H1 (cell line): ENCODE measurements around the gene FAM107A. TPM values are rescaled to one million over a fixed set of nuclear protein-coding genes. Genes with fewer than 3 reads are reported as not detected.
A peak's percentile ranks its signal among the peaks of the same experiment; 100 is the strongest.

Source experiments
- CTCF ChIA-PET: fragments of 300-600 bp; sonication (Branson Sonifier 250); formaldehyde crosslinking; loops from one replicate; lab custom pipeline; 2021; ENCODE audit not compliant: partially characterized antibody; lab: Charles Lee
- POLR2A ChIA-PET: fragments of 300-600 bp; sonication (Branson Sonifier 250); formaldehyde crosslinking; loops from one replicate; lab custom pipeline; 2021; ENCODE audit warnings: inconsistent platforms; ENCODE audit not compliant: partially characterized antibody; lab: Charles Lee
- DNase-seq, 2 experiments: peaks; one replicate each; pipeline versions ENCODE4 v3.0.0 to v3.0.0-alpha.2; 2010 to 2022; ENCODE audit warnings: low spot score in 2 of 2, low read depth in 1 of 2, mixed read lengths in 1 of 2
- FAIRE-seq: peaks from 2 replicates; lab custom pipeline; 2011; peaks lifted over from hg19 to GRCh38; lab: Jason Lieb, UNC
- H2AFZ ChIP-seq: 2 replicates; pipeline ENCODE4 v1.8.1; 2012; ENCODE audit warnings: low read length, inconsistent platforms
- H2AK5ac ChIP-seq: 2 replicates; pipeline ENCODE4 v1.6.1; 2013; ENCODE audit warnings: low read depth, low read length
- H2BK120ac ChIP-seq: replicated peaks from 2 replicates; pipeline ENCODE3; 2013; ENCODE audit warnings: low read depth, low read length, inconsistent platforms
- H2BK12ac ChIP-seq: 2 replicates; pipeline ENCODE4 v1.6.1; 2013; ENCODE audit warnings: low read depth, low read length
- H2BK15ac ChIP-seq: 2 replicates; pipeline ENCODE4 v1.6.1; 2013; ENCODE audit warnings: low read length
- H2BK20ac ChIP-seq: 2 replicates; pipeline ENCODE4 v1.6.1; 2013; ENCODE audit warnings: low read length
- H2BK5ac ChIP-seq: 2 replicates; pipeline ENCODE4 v1.6.1; 2013; ENCODE audit warnings: low read depth, low read length
- H3K14ac ChIP-seq: 2 replicates; pipeline ENCODE4 v1.6.1; 2013; ENCODE audit warnings: inconsistent platforms; ENCODE audit not compliant: insufficient read length
- H3K18ac ChIP-seq: 2 replicates; pipeline ENCODE4 v1.6.1; 2013; ENCODE audit warnings: low read length; ENCODE audit errors: extremely low read depth
- H3K23ac ChIP-seq: 2 replicates; pipeline ENCODE4 v1.6.1; 2013; ENCODE audit warnings: inconsistent platforms; ENCODE audit not compliant: insufficient read length
- H3K23me2 ChIP-seq: 2 replicates; pipeline ENCODE4 v1.6.1; 2013; ENCODE audit warnings: low read depth, low read length
- H3K27ac ChIP-seq: 2 replicates; pipeline ENCODE4 v1.6.1; 2011; ENCODE audit warnings: low read depth, low read length, inconsistent platforms
- H3K27me3 ChIP-seq, 4 experiments: replicated peaks in 1 of 4; 1 replicate in 1 of 4; 2 replicates in 3 of 4; pipeline versions ENCODE4 v1.6.1 to v1.8.1; 2011 to 2013; ENCODE audit warnings: low read length in 3 of 4, mild to moderate bottlenecking in 3 of 4, inconsistent platforms in 2 of 4, mixed read lengths in 2 of 4, moderate library complexity in 1 of 4; ENCODE audit not compliant: control insufficient read depth in 3 of 4, insufficient read depth in 3 of 4; ENCODE audit errors: extremely low read depth in 1 of 4
- H3K36me3 ChIP-seq, 4 experiments: 2 replicates each; pipeline versions ENCODE4 v1.6.1 to v1.8.1; 2011 to 2013; ENCODE audit warnings: mild to moderate bottlenecking in 4 of 4, low read length in 3 of 4, moderate library complexity in 2 of 4, control low read depth in 1 of 4, inconsistent platforms in 1 of 4; ENCODE audit not compliant: insufficient read depth in 4 of 4, control insufficient read depth in 2 of 4
- H3K4ac ChIP-seq: replicated peaks from 2 replicates; pipeline ENCODE3; 2013; ENCODE audit warnings: low read length, low read depth, mixed read lengths, inconsistent platforms; ENCODE audit not compliant: insufficient read length
- H3K4me1 ChIP-seq, 4 experiments: replicated peaks in 1 of 4; 1 replicate in 1 of 4; 2 replicates in 3 of 4; pipeline versions ENCODE4 v1.6.1 to v1.8.1; 2011 to 2013; ENCODE audit warnings: low read length in 3 of 4, inconsistent platforms in 2 of 4, mixed read lengths in 1 of 4; ENCODE audit not compliant: insufficient read depth in 4 of 4, control insufficient read depth in 3 of 4
- H3K4me2 ChIP-seq, 2 experiments: 2 replicates each; pipeline versions ENCODE4 v1.6.1 to v1.8.1; 2011 to 2013; ENCODE audit warnings: low read depth in 2 of 2, low read length in 2 of 2, control low read depth in 1 of 2, inconsistent platforms in 1 of 2, mild to moderate bottlenecking in 1 of 2; ENCODE audit not compliant: insufficient read depth in 1 of 2
- H3K4me3 ChIP-seq, 4 experiments: fragments of 200-600, 300-600 bp in 1 of 4; sonication (generic), shearing (Covaris generic), sonication (Bioruptor Twin) in 1 of 4; 2 replicates each; pipeline versions ENCODE4 v1.5.1 to v1.8.1; 2011 to 2016; ENCODE audit warnings: low read length in 4 of 4, low read depth in 3 of 4, control low read depth in 2 of 4, inconsistent platforms in 2 of 4, mild to moderate bottlenecking in 2 of 4, mixed read lengths in 1 of 4, moderate library complexity in 1 of 4; ENCODE audit not compliant: insufficient read depth in 2 of 4; ENCODE audit errors: extremely low read depth in 1 of 4
- H3K56ac ChIP-seq: replicated peaks from 2 replicates; pipeline ENCODE3; 2013; ENCODE audit warnings: low read depth, mild to moderate bottlenecking, mixed read lengths, low read length, inconsistent platforms; ENCODE audit not compliant: insufficient read length
- H3K79me1 ChIP-seq: 2 replicates; pipeline ENCODE4 v1.6.1; 2013; ENCODE audit warnings: low read depth, low read length, control low read depth
- H3K79me2 ChIP-seq, 2 experiments: 2 replicates each; pipeline versions ENCODE4 v1.6.1 to v1.8.1; 2012 to 2013; ENCODE audit warnings: low read length in 2 of 2, mild to moderate bottlenecking in 2 of 2, inconsistent platforms in 1 of 2; ENCODE audit not compliant: insufficient read depth in 2 of 2, control insufficient read depth in 1 of 2
- H3K9ac ChIP-seq, 4 experiments: replicated peaks in 1 of 4; 1 replicate in 1 of 4; 2 replicates in 3 of 4; pipeline versions ENCODE4 v1.6.1 to v1.8.1; 2011 to 2013; ENCODE audit warnings: low read depth in 3 of 4, low read length in 3 of 4, control low read depth in 2 of 4, mild to moderate bottlenecking in 2 of 4, moderate library complexity in 2 of 4, inconsistent platforms in 1 of 4; ENCODE audit errors: extremely low read depth in 1 of 4
- H3K9me3 ChIP-seq, 2 experiments: 2 replicates each; pipeline versions ENCODE4 v1.6.1 to v1.8.1; 2012 to 2013; ENCODE audit warnings: mild to moderate bottlenecking in 2 of 2, moderate library complexity in 2 of 2, control low read depth in 1 of 2, inconsistent platforms in 1 of 2, low read depth in 1 of 2, low read length in 1 of 2, mixed read lengths in 1 of 2; ENCODE audit not compliant: insufficient read depth in 2 of 2
- H4K20me1 ChIP-seq, 2 experiments: replicated peaks in 1 of 2; 2 replicates each; pipeline versions ENCODE3 to v1.8.1; 2011 to 2013; ENCODE audit warnings: inconsistent platforms in 2 of 2, low read length in 2 of 2, mild to moderate bottlenecking in 1 of 2; ENCODE audit not compliant: insufficient read depth in 2 of 2, control insufficient read depth in 1 of 2
- H4K5ac ChIP-seq: 2 replicates; pipeline ENCODE4 v1.6.1; 2013; ENCODE audit warnings: low read length, low read depth, mixed read lengths, inconsistent platforms; ENCODE audit not compliant: insufficient read length
- H4K8ac ChIP-seq: 2 replicates; pipeline ENCODE4 v1.8.0; 2013; ENCODE audit warnings: mild to moderate bottlenecking, moderate library complexity, low read length, inconsistent platforms; ENCODE audit not compliant: insufficient read depth; ENCODE audit errors: extremely low read depth
- H4K91ac ChIP-seq: replicated peaks from 2 replicates; pipeline ENCODE3; 2013; ENCODE audit warnings: low read length, mixed read lengths, inconsistent platforms; ENCODE audit not compliant: insufficient read length
- CTCF ChIP-seq, 3 experiments: IDR thresholded peaks; 1 replicate in 2 of 3; 2 replicates in 1 of 3; pipeline versions ENCODE4 v1.5.1 to v1.6.1; 2011; ENCODE audit warnings: low read length in 3 of 3, mild to moderate bottlenecking in 3 of 3, inconsistent platforms in 2 of 3, low read depth in 1 of 3, moderate library complexity in 1 of 3; ENCODE audit not compliant: insufficient read depth in 1 of 3; ENCODE audit errors: control extremely low read depth in 1 of 3
- JUN ChIP-seq: IDR thresholded peaks from 2 replicates; pipeline ENCODE4 v1.6.1; 2011; ENCODE audit warnings: low read depth, mild to moderate bottlenecking, improper control_type of control experiment, low read length
- NANOG ChIP-seq: IDR thresholded peaks from 2 replicates; pipeline ENCODE4 v1.6.1; 2011; ENCODE audit warnings: low read length, low read depth, mild to moderate bottlenecking, inconsistent platforms; ENCODE audit not compliant: insufficient read depth, poor library complexity, severe bottlenecking
- WGBS, 2 experiments: shearing (Covaris generic) in 1 of 2; methylation state at CpG; one replicate each; pipeline versions ENCODE4 v1.1.6 to v1.1.7; 2013 to 2015; ENCODE audit warnings: low lambda C conversion rate in 2 of 2, mixed read lengths in 2 of 2, inconsistent platforms in 1 of 2, low coverage in 1 of 2, missing lambda C conversion rate in 1 of 2; ENCODE audit not compliant: insufficient replicate concordance in 2 of 2, insufficient coverage in 1 of 2, insufficient read length in 1 of 2; ENCODE audit errors: extremely low coverage in 1 of 2, missing lambda C conversion rate in 1 of 2; 5-methylcytosine and 5-hydroxymethylcytosine counted together
- polyA plus RNA-seq, 7 experiments: library from polyadenylated mRNA; depleted of rRNA in 3 of 7; stranded (reverse) in 5 of 7; unstranded in 2 of 7; fragments of >200 nt in 5 of 7; fragments of 200-250 nt in 2 of 7; gene quantifications; 1 replicate in 5 of 7; 2 replicates in 1 of 7; 4 replicates in 1 of 7; pipeline versions ENCODE4 v1.2.1 to v1.2.3, GENCODE V29; 2011 to 2013; ENCODE audit warnings: missing spikeins in 2 of 7, mixed read lengths in 2 of 7
- total RNA-seq: library from RNA; stranded (reverse); fragmentation: NEBNext Ultra II Directional; extraction: Animal tissue kit (Norgen Biotek cat#: 25700); gene quantifications from 2 replicates; pipeline ENCODE4 v1.2.1, GENCODE V29; 2021

Gene FAM107A
- total and polyA plus RNA-seq, 2 of the 8 experiments (the other 6 are each of a cell fraction or from before 2014, with no cell fraction given) = 0.51 to 0.65 TPM

GRCh38 chr3:58531956-58532355 is 45.2 kb downstream of the FAM107A start:
- Histone ChIP-seq H3K4me1 (peaks cover 0 to 3% (median 2%) of the 10 kb centered on the region in 4 experiments; a peak in 4 of 7 replicates), H4K91ac (no peak overlapping the region), H2BK120ac (no peak overlapping the region), H3K4ac (no peak overlapping the region), H3K9ac (no peak overlapping the region), H4K5ac (no peak overlapping the region), H3K23me2 (no peaks in the 10 kb centered on the region), H2BK12ac (no peak overlapping the region), H2AK5ac (no peak overlapping the region), H3K4me2 (no peak overlapping the region), H2BK5ac (no peak overlapping the region), H3K79me2 (no peaks in the 10 kb centered on the region), H2AFZ (no peak overlapping the region), H3K9me3 (no peaks in the 10 kb centered on the region), H3K23ac (no peak overlapping the region), H2BK20ac (no peak overlapping the region; the same call in 1 of the 2 replicates), H3K27ac (no peak overlapping the region), H2BK15ac (no peak overlapping the region), H3K27me3 (no peaks in the 10 kb centered on the region), H3K36me3 (no peaks in the 10 kb centered on the region), H3K79me1 (no peaks in the 10 kb centered on the region), H4K8ac (no peak overlapping the region), H4K20me1 (no peaks in the 10 kb centered on the region), H3K4me3 (no peak overlapping the region), H3K18ac (no peak overlapping the region), H3K56ac (no peak overlapping the region), H3K14ac (no peak overlapping the region)
- WGBS, 2 experiments = 64% methylated on average over 2 of the region's 2 CpGs; no CpG with 5 or more reads in 1 of the 2 experiments
- FAIRE-seq = no peak
- TF ChIP-seq NANOG = no peak
- peak in 2 of 3 experiments; percentile 9 to 14; a peak in 1 of 4 replicates for TF ChIP-seq CTCF (IDR thresholded peaks at IDR 0.05; ENCODE audit: control extremely low read depth in 1 of 3, insufficient read depth in 1 of 3, low read depth in 1 of 3, low read length in 3 of 3)
- TF ChIP-seq JUN = no peak
- DNase-seq = no peak
- ChIA-PET CTCF (interaction anchor here (0.7 to 7.2 kb wide), 22 partner anchors 9 to 980 kb away, joined by 3 to 68 read pairs (median 4); partner anchors contain the start of gene KCTD6), POLR2A (no interaction called here)
